IMR-90 (cell line): ENCODE data around the gene NHSL1.

Experiments used
- BHLHE40 ChIP-seq: fragments of 150-350 bp; IDR thresholded peaks from 2 replicates; pipeline ENCODE4 v1.6.1; 2016; ENCODE audit warnings: mild to moderate bottlenecking, low read depth, low read length
- CEBPB ChIP-seq: IDR thresholded peaks from 2 replicates; pipeline ENCODE4 v1.6.1; 2012; ENCODE audit warnings: low read depth, low read length, improper control_type of control experiment
- CTCF ChIP-seq: conservative IDR thresholded peaks from 2 replicates; pipeline ENCODE4 v1.5.1; 2012; ENCODE audit warnings: mild to moderate bottlenecking, low read depth, low read length, improper control_type of control experiment
- MAZ ChIP-seq: IDR thresholded peaks from 2 replicates; pipeline ENCODE4 v1.6.1; 2012; ENCODE audit warnings: low read depth, mild to moderate bottlenecking, low read length, improper control_type of control experiment, moderate library complexity, borderline replicate concordance
- POLR2A ChIP-seq: IDR thresholded peaks from 2 replicates; pipeline ENCODE4 v1.6.1; 2012; ENCODE audit warnings: mild to moderate bottlenecking, low read depth, low read length
- RFX5 ChIP-seq: IDR thresholded peaks from 2 replicates; pipeline ENCODE4 v1.8.0; 2012; ENCODE audit warnings: low read depth, mild to moderate bottlenecking, low read length, moderate library complexity
- USF2 ChIP-seq: fragments of 150-350 bp; IDR thresholded peaks from 2 replicates; pipeline ENCODE4 v1.6.1; 2017; ENCODE audit warnings: mild to moderate bottlenecking, antibody characterized with exemption, low read length, low read depth

- TF ChIP-seq MAZ (no peak), POLR2A (no peak), BHLHE40 (no peak), CEBPB (no peak), CTCF (no peak), RFX5 (no peak), USF2 (no peak)
Measured at GRCh38 chr6:138476116-138476515, 23.2 kb downstream of the NHSL1 start.
